AG04450 (cell line): ENCODE results near the gene MYBPH. TPM values are rescaled to one million over a fixed set of nuclear protein-coding genes. Genes with fewer than 3 reads are reported as not detected.

Experiments
- CTCF ChIA-PET: fragments of 300-600, 350-600 bp; formaldehyde crosslinking; extraction: SDS; loops from one replicate; lab custom pipeline; 2022; ENCODE audit warnings: antibody characterized with exemption, inconsistent platforms; lab: Charles Lee
- POLR2A ChIA-PET: fragments of 350-600 bp; formaldehyde crosslinking; extraction: SDS; loops from one replicate; lab custom pipeline; 2021; ENCODE audit warnings: antibody characterized with exemption, inconsistent platforms; lab: Yijun Ruan, JAX
- DNase-seq: peaks from one replicate; pipeline ENCODE4 v3.0.0-alpha.2; 2011; ENCODE audit warnings: low read depth, low spot score
- H3K27ac ChIP-seq: one replicate; pipeline ENCODE4 v1.5.1; 2012; ENCODE audit warnings: low read depth, low read length, control low read depth
- H3K27me3 ChIP-seq: one replicate; pipeline ENCODE4 v1.6.0; 2012; ENCODE audit warnings: low read length; ENCODE audit not compliant: control insufficient read depth, insufficient read depth
- H3K4me3 ChIP-seq: 2 replicates; pipeline ENCODE4 v1.5.1; 2011; ENCODE audit warnings: mild to moderate bottlenecking, low read depth, low read length, control low read depth
- H3K9me3 ChIP-seq: 2 replicates; pipeline ENCODE4 v1.5.1; 2012; ENCODE audit warnings: low read length; ENCODE audit not compliant: control insufficient read depth, insufficient read depth
- CTCF ChIP-seq: IDR thresholded peaks from 2 replicates; pipeline ENCODE4 v1.5.1; 2011; ENCODE audit warnings: low read depth, low read length, control low read depth, inconsistent platforms
- polyA plus RNA-seq: library from polyadenylated mRNA; depleted of rRNA; stranded (reverse); fragments of >200 nt; gene quantifications from 2 replicates; pipeline ENCODE4 v1.2.3, GENCODE V29; 2011

The MYBPH gene
- polyA plus RNA-seq, 1 experiment: 0.04 TPM

GRCh38 chr1:203153051-203153988, 22.3 kb downstream of the MYBPH start:
- Histone ChIP-seq H3K27ac (no peak overlapping the region), H3K27me3 (peaks cover 2% of the 10 kb centered on the region), H3K9me3 (peaks cover 3% of the 10 kb centered on the region; the same call in 1 of the 2 replicates), H3K4me3 (no peak overlapping the region)
- DNase-seq: no peak
- CTCF ChIA-PET: interaction anchor here (1.0 to 1.9 kb wide), 4 partner anchors 19 to 114 kb away, joined by 3 to 6 read pairs (median 5); no protein-coding TSS in a partner anchor
- no peak for TF ChIP-seq CTCF
- POLR2A ChIA-PET: no interaction called here

GRCh38 chr1:203152158-203153034, 23.2 kb downstream of the MYBPH start:
- no peak for DNase-seq
- ChIA-PET POLR2A (no interaction called here), CTCF (interaction anchor here (0.9 to 1.9 kb wide), 4 partner anchors 20 to 113 kb away, joined by 3 to 7 read pairs (median 5); no protein-coding TSS in a partner anchor)
- no peak for TF ChIP-seq CTCF
- H3K27me3 ChIP-seq: no peaks in the 10 kb centered on the region
- H3K27ac ChIP-seq: no peak overlapping the region
- H3K9me3 ChIP-seq: no peaks in the 10 kb centered on the region
- H3K4me3 ChIP-seq: no peak overlapping the region

- POLR2A ChIA-PET: no interaction called here
- no peak for DNase-seq
Observed at GRCh38 chr1:203151362-203152157, 24.1 kb downstream of the MYBPH start.

More at GRCh38 chr1:203151362-203152157, 24.1 kb downstream of the MYBPH start:
- no peak overlapping the region for H3K27ac ChIP-seq
- TF ChIP-seq CTCF: no peak
- H3K4me3 ChIP-seq: no peak overlapping the region
- H3K9me3 ChIP-seq: no peaks in the 10 kb centered on the region
- H3K27me3 ChIP-seq: no peaks in the 10 kb centered on the region
- CTCF ChIA-PET: interaction anchor here (0.9 to 1.9 kb wide), 5 partner anchors 20 to 112 kb away, joined by 3 to 7 read pairs (median 5); partner anchors contain the start of gene ADORA1
